Measurements from ENCODE around the gene OR4C11. TPM values are rescaled to one million over a fixed set of nuclear protein-coding genes. Genes with fewer than 3 reads are reported as not detected.

Gene OR4C11, protein sequence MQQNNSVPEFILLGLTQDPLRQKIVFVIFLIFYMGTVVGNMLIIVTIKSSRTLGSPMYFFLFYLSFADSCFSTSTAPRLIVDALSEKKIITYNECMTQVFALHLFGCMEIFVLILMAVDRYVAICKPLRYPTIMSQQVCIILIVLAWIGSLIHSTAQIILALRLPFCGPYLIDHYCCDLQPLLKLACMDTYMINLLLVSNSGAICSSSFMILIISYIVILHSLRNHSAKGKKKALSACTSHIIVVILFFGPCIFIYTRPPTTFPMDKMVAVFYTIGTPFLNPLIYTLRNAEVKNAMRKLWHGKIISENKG
- total RNA-seq: not detected

- Histone ChIP-seq H3K27me3 (no peaks in the 10 kb centered on the region), H3K36me3 (no peaks in the 10 kb centered on the region), H3K27ac (no peak within 1 kb of the TSS), H3K4me3 (no peak within 1 kb of the TSS), H3K9me3 (no peaks in the 10 kb centered on the region), H3K4me1 (no peaks in the 10 kb centered on the region)
- DNase-seq (ENCODE audit: low spot score in 2 of 2): no peak
- WGBS: 62% methylated on average over 2 of the region's 2 CpGs
- TF ChIP-seq POLR2A (IDR thresholded peaks at IDR 0.05) (no peak), POLR2AphosphoS5 (IDR thresholded peaks at IDR 0.05) (no peak), EP300 (IDR thresholded peaks at IDR 0.05) (no peak)
Observed at GRCh38 chr11:55607545-55607944, at the start of gene OR4C11. TSS of gene OR4C11 (minus strand) at chr11:55607645. CDS start at chr11:55604373, 3,272 bp downstream.

DNA sequence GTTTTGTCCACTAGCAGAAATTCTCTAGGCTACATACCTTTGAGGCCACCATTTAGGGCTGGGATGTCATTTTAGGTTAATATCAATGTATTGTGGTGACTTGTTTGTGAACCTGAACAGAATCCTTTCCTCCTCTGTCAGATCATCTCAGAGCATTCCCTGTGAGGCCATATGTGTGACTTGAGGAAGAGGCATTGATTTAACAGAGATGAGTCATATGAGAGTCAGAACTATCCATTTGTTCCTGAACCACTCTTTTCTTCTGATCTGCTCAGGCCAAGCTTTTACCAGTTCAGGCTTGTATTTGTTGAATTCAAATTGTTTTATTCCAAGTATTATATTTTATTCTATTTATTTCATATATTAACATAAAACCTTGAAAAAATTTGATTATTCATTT is 47.7 kb upstream of the OR4C11 start:
- H3K27me3 ChIP-seq: no peaks in the 10 kb centered on the region
- no peak for TF ChIP-seq POLR2AphosphoS5 (IDR thresholded peaks at IDR 0.05)
- no peak overlapping the region for H3K27ac ChIP-seq
- DNase-seq (ENCODE audit: low spot score in 2 of 2): no peak
- H3K9me3 ChIP-seq: no peaks in the 10 kb centered on the region
- H3K36me3 ChIP-seq: no peaks in the 10 kb centered on the region
- no peaks in the 10 kb centered on the region for H3K4me1 ChIP-seq
- H3K4me3 ChIP-seq: no peak overlapping the region

GRCh38 chr11:55652560-55652959 is 45.1 kb upstream of the OR4C11 start:
- H3K27ac ChIP-seq: no peak overlapping the region
- TF ChIP-seq, protein P1, sequence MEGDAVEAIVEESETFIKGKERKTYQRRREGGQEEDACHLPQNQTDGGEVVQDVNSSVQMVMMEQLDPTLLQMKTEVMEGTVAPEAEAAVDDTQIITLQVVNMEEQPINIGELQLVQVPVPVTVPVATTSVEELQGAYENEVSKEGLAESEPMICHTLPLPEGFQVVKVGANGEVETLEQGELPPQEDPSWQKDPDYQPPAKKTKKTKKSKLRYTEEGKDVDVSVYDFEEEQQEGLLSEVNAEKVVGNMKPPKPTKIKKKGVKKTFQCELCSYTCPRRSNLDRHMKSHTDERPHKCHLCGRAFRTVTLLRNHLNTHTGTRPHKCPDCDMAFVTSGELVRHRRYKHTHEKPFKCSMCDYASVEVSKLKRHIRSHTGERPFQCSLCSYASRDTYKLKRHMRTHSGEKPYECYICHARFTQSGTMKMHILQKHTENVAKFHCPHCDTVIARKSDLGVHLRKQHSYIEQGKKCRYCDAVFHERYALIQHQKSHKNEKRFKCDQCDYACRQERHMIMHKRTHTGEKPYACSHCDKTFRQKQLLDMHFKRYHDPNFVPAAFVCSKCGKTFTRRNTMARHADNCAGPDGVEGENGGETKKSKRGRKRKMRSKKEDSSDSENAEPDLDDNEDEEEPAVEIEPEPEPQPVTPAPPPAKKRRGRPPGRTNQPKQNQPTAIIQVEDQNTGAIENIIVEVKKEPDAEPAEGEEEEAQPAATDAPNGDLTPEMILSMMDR (IDR thresholded peaks at IDR 0.05): no peak
- TF ChIP-seq EP300 (IDR thresholded peaks at IDR 0.05) (no peak), POLR2AphosphoS5 (IDR thresholded peaks at IDR 0.05) (no peak), POLR2A (IDR thresholded peaks at IDR 0.05) (no peak)
- no peak for DNase-seq (ENCODE audit: low spot score in 2 of 2)
- no peaks in the 10 kb centered on the region for H3K36me3 ChIP-seq
- no peaks in the 10 kb centered on the region for H3K4me1 ChIP-seq
- H3K9me3 ChIP-seq: no peaks in the 10 kb centered on the region
- 79% methylated on average over 1 of the region's 1 CpG for WGBS
- H3K4me3 ChIP-seq: no peak overlapping the region
- no peaks in the 10 kb centered on the region for H3K27me3 ChIP-seq

DNA sequence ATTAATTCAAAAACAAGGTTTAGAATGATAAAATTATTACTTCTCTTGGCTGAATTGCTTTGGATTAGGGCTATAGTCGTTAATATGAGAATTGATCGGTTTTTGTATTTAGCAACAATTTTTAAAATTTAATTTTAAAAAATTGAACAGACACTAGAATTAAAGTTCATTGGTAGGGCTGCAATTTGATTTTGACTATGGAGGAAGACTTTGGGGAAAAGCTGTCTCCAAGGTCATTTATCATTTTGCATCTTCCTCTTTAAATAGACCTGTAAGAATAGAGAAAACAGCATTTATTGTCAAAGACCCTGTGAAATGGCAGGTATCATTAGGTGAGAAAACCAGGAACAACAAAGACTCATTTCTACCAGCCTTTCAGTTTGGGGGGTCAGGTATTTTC is 40.6 kb upstream of the OR4C11 start, which contains the start of gene OR4S2:
OR4S2 (plus strand) TSS at position 301 of the 400 bp plus-strand sequence. CDS start 2,577 bp downstream, outside the sequence.
- Histone ChIP-seq H3K27ac (no peak within 1 kb of the TSS), H3K36me3 (no peaks in the 10 kb centered on the region), H3K9me3 (no peaks in the 10 kb centered on the region), H3K27me3 (no peaks in the 10 kb centered on the region), H3K4me3 (no peak within 1 kb of the TSS), H3K4me1 (no peaks in the 10 kb centered on the region)
- no peak for TF ChIP-seq POLR2A (IDR thresholded peaks at IDR 0.05)
- TF ChIP-seq, protein P1 (IDR thresholded peaks at IDR 0.05): no peak
- no peak for TF ChIP-seq POLR2AphosphoS5 (IDR thresholded peaks at IDR 0.05)
- TF ChIP-seq EP300 (IDR thresholded peaks at IDR 0.05): no peak
- 80% methylated on average over 2 of the region's 2 CpGs for WGBS
- no peak for DNase-seq (ENCODE audit: low spot score in 2 of 2)

DNA sequence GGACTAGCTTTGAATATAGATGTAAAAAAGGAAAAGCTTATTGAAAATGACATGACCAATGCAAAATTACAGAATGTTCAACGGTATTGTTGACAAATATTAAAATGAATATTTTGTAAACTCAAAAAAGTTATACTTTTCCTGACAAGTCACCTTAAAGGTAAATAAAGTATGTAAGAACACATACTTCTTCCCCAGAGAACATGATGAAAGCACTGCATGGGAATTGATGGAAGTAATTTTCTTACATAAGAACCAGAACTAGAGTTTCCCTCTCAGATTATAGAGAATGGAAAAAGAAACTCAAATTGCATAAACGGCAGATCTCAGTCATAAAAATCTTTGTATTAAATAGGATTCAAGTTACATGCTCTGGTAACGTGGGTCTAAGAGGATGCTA is 27.4 kb upstream of the OR4C11 start, which contains the start of gene OR4P4:
OR4P4 (plus strand) TSS at position 301 of the 400 bp plus-strand sequence.
- Histone ChIP-seq H3K27ac (no peak within 1 kb of the TSS), H3K27me3 (no peaks in the 10 kb centered on the region), H3K9me3 (no peaks in the 10 kb centered on the region), H3K4me1 (no peaks in the 10 kb centered on the region), H3K36me3 (no peaks in the 10 kb centered on the region), H3K4me3 (no peak within 1 kb of the TSS)
- DNase-seq (ENCODE audit: low spot score in 2 of 2): no peak
- WGBS: 53% methylated on average over 3 of the region's 3 CpGs
- TF ChIP-seq POLR2AphosphoS5 (IDR thresholded peaks at IDR 0.05) (no peak), EP300 (IDR thresholded peaks at IDR 0.05) (no peak)
- TF ChIP-seq, protein P1 (IDR thresholded peaks at IDR 0.05): no peak

DNA sequence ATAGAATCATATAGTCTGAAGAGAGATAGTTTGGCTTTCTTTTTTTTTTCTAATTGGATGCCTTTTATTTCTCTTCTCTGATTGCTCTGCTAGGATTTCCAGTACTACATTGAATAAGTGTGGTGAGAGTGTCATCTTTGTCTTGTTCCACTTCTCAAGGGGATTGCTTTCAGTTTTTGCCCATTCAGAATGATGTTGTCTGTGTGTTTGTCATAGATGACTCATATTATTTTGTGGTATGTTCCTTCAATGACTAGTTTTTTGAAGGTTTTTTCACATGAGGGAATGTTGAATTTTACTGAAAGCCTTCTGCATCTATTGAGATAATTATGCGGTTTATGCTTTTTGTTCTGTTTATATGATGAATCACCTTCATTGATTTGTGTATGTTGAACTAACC is 17.1 kb upstream of the OR4C11 start:
- no peak overlapping the region for H3K27ac ChIP-seq
- no peaks in the 10 kb centered on the region for H3K36me3 ChIP-seq
- H3K4me1 ChIP-seq: no peaks in the 10 kb centered on the region
- no peak for DNase-seq (ENCODE audit: low spot score in 2 of 2)
- H3K9me3 ChIP-seq: no peaks in the 10 kb centered on the region
- no peak overlapping the region for H3K4me3 ChIP-seq
- TF ChIP-seq POLR2AphosphoS5 (IDR thresholded peaks at IDR 0.05) (no peak), EP300 (IDR thresholded peaks at IDR 0.05) (no peak), POLR2A (IDR thresholded peaks at IDR 0.05) (no peak)
- TF ChIP-seq, protein P1 (IDR thresholded peaks at IDR 0.05): no peak
- 85% methylated on average over 1 of the region's 1 CpG for WGBS
- no peaks in the 10 kb centered on the region for H3K27me3 ChIP-seq
